Measurements from ENCODE around the gene DOCK10.

DOCK10 gene

DNA sequence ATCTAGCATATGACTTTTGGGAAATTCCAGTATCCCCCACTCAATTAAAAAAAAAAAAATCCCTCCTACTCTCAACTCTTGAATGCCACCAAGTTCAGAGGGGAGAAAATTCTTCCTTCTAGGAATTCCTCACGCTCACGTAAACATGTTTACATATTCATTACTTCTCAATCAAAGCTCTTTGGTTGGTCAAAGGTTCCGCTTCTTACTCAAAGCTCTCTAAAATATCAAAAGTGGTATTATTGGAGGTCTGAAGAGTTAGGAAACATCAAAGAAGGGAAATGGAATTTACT, 4.1 kb downstream of the DOCK10 start:
- TF ChIP-seq, protein P1, sequence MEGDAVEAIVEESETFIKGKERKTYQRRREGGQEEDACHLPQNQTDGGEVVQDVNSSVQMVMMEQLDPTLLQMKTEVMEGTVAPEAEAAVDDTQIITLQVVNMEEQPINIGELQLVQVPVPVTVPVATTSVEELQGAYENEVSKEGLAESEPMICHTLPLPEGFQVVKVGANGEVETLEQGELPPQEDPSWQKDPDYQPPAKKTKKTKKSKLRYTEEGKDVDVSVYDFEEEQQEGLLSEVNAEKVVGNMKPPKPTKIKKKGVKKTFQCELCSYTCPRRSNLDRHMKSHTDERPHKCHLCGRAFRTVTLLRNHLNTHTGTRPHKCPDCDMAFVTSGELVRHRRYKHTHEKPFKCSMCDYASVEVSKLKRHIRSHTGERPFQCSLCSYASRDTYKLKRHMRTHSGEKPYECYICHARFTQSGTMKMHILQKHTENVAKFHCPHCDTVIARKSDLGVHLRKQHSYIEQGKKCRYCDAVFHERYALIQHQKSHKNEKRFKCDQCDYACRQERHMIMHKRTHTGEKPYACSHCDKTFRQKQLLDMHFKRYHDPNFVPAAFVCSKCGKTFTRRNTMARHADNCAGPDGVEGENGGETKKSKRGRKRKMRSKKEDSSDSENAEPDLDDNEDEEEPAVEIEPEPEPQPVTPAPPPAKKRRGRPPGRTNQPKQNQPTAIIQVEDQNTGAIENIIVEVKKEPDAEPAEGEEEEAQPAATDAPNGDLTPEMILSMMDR (IDR thresholded peaks at IDR 0.05; ENCODE audit: control insufficient read depth, insufficient read depth, low read depth, low read length, missing control alignments), result no peak
- no peak overlapping the region for H3K4me3 ChIP-seq (ENCODE audit: control insufficient read depth, low read depth, low read length)
- DNase-seq (ENCODE audit: low read depth), result no peak

DNA sequence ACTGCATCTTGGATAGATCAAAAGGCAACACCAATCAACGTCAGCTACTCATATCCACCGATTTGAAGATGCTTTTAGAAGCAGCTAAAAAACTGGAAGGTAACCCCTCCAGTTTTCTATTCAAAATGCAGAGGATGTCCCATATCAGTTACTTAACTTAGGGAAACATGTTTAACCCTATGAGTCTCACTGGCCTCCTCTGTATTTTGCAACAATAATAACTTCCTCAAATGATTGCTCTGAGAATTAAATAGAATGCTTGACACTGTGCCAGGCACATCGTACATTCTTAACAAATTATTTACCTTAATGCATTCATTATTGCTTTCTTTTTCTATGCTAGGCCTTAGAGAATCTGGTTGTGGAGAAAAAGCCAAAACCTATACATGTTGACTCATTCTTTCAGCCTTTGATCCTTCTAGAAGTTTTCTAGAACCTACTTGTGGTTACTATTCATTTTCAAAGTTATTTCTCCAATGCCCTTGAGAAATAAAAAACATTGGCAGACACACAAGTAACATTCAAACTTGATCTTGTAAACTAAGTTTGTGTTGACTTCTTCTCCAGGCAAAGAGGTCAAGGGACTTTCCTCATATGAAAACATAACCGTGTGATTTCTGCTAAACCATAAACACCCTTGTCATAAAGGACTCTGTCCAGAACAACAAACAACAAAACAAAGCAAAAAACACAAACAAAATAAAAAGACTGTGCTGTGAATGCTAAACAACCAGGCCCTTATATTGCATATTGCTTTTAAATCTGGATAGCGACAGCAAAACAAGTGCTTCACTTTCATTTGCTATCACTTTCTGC, 4.6 kb downstream of the DOCK10 start:
- no peak overlapping the region for H3K4me3 ChIP-seq (ENCODE audit: control insufficient read depth, low read depth, low read length)
- TF ChIP-seq, protein P1 (IDR thresholded peaks at IDR 0.05; ENCODE audit: control insufficient read depth, insufficient read depth, low read depth, low read length, missing control alignments), result no peak
- no peak for DNase-seq (ENCODE audit: low read depth)

DNA sequence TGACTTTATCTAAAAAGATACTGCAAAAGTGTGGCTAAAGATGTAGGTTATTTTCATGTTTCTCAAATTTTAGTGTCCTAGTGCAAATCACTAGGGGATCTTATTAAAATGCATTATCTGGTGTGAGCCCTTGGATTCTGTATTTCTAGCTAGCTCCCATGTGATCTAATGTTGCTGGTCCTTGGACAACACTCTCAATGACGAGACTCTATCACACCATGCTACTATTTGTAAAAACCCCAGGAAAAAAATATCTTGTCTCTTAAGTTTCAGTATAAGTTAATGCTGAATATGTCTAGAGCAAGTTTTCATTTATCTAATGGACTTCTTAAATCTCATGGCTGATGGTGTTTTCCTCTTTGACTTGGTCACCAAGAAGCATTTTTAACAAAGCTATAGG, 5.8 kb downstream of the DOCK10 start:
- H3K4me3 ChIP-seq (ENCODE audit: control insufficient read depth, low read depth, low read length), result no peak overlapping the region
- TF ChIP-seq, protein P1 (IDR thresholded peaks at IDR 0.05; ENCODE audit: control insufficient read depth, insufficient read depth, low read depth, low read length, missing control alignments), result no peak
- DNase-seq (ENCODE audit: low read depth), result no peak

DNA sequence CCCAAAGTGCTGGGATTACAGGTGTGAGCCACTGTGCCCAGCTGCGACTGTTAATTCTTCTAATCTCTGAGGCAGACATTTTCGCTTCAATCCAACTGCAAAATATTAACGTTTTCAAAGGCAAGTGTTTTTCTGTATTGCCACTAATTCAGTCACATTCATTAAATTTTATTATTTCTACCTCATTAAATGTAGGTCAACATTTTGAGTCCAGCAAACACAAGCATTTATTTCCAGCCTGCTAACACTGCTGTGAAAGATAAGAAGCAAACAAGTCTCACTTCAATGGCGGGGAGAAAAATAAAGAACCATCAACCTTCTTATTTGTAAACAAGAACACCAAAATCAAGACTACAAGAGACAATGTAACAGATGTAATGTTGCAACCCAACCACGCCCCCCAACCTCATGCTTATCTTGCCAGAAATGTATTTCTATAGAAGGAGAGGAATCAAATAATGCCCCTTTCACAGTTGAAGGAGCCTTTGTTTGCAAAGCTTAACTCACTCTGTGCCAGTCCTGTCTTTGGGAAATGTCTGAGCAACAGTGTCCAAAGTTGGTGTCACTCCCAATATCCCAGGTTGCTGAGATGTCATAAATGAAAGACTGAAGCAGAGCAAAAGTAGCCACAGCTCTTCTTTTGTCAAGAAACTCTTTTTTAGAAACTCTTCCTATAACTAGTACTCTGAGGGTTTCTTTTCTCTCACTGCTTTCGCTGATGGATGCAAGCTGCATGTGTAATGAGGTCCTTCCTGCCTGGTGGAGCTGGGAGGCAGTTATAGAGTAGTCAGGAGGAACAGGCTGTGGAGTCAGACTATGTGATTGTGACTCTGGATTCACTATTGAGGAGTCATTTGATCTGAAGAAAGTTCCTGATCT, 8.6 kb downstream of the DOCK10 start:
- TF ChIP-seq, protein P1 (IDR thresholded peaks at IDR 0.05; ENCODE audit: control insufficient read depth, insufficient read depth, low read depth, low read length, missing control alignments), result no peak
- H3K4me3 ChIP-seq (ENCODE audit: control insufficient read depth, low read depth, low read length), result no peak overlapping the region
- no peak for DNase-seq (ENCODE audit: low read depth)

DNA sequence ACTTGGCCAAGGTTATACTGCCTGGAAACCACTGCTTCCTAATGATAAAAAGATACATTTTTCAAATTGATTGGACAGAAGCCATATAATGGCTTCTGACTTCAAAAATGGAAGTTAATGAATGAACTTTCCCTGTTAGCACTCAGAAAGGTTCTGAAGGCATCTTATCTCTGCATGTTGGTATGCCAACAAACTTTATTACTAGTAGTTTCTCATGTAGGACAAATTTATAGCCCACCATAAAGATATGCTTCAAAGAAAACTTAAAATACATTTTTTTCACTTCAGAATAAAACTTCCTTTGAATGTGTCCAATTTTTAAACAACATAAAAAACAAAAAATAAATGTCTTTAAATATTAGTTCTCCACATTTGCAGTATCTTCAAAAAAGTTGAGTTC, 10.0 kb downstream of the DOCK10 start:
- DNase-seq (ENCODE audit: low read depth), result no peak
- H3K4me3 ChIP-seq (ENCODE audit: control insufficient read depth, low read depth, low read length), result no peak overlapping the region
- TF ChIP-seq, protein P1 (IDR thresholded peaks at IDR 0.05; ENCODE audit: control insufficient read depth, insufficient read depth, low read depth, low read length, missing control alignments), result no peak

DNA sequence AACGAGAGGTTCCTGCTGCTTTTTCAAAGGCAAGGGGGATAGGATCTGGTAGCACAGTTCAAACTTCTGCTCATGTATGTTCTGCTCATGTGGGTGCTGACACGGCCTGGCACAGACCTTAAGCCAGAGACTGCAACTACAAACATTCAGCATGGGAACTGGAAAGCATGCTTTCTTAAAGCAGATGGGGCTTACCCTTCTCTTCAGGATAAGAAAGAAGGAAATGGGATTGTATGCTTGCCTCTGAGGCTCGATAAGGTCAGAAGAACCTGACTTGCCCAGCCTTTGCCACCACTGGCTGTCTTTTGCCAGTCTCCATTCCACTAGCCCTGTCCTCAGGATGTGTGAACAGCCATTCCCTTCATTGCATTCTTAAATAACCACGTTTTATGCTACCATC, 10.7 kb downstream of the DOCK10 start:
- TF ChIP-seq, protein P1 (IDR thresholded peaks at IDR 0.05; ENCODE audit: control insufficient read depth, insufficient read depth, low read depth, low read length, missing control alignments), result no peak
- no peak overlapping the region for H3K4me3 ChIP-seq (ENCODE audit: control insufficient read depth, low read depth, low read length)
- DNase-seq (ENCODE audit: low read depth), result no peak
